GM12865 (cell line): ENCODE data around the gene TCF4.

ENCODE experiments used
- DNase-seq: peaks from one replicate; pipeline ENCODE4 v3.0.0; 2010; ENCODE audit warnings: low read depth
- H3K4me3 ChIP-seq: 2 replicates; pipeline ENCODE4 v1.5.1; 2011; ENCODE audit warnings: mild to moderate bottlenecking, low read depth, low read length, control low read depth
- TF ChIP-seq, protein P1 (sequence below): IDR thresholded peaks from 2 replicates; pipeline ENCODE4 v1.5.1; 2011; ENCODE audit warnings: low read length, control low read depth, low read depth, inconsistent platforms; ENCODE audit not compliant: insufficient read depth; ENCODE audit errors: missing control alignments

TCF4 gene

DNA sequence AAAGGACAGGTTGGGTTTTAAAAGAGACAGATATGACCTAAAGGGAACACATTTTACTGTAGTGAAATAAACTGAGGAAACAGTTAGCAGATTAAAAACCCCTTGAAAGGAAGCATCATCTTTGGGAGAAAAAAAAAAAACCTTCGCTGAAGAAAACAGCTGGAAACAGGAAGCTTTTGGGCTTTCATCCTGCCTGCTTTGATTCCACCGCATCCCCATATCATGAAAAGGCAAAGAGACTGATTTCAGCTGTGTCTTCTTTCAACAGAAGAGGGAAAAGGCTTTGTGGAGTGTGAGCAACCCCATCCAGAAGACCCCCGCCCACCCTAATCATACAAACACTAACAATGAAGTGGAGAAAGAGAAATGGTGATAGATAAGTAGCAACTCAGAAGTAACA lies 86.4 kb downstream of the TCF4 start:
- no peak for DNase-seq
- TF ChIP-seq, protein P1, sequence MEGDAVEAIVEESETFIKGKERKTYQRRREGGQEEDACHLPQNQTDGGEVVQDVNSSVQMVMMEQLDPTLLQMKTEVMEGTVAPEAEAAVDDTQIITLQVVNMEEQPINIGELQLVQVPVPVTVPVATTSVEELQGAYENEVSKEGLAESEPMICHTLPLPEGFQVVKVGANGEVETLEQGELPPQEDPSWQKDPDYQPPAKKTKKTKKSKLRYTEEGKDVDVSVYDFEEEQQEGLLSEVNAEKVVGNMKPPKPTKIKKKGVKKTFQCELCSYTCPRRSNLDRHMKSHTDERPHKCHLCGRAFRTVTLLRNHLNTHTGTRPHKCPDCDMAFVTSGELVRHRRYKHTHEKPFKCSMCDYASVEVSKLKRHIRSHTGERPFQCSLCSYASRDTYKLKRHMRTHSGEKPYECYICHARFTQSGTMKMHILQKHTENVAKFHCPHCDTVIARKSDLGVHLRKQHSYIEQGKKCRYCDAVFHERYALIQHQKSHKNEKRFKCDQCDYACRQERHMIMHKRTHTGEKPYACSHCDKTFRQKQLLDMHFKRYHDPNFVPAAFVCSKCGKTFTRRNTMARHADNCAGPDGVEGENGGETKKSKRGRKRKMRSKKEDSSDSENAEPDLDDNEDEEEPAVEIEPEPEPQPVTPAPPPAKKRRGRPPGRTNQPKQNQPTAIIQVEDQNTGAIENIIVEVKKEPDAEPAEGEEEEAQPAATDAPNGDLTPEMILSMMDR = no peak
- H3K4me3 ChIP-seq = no peak overlapping the region

DNA sequence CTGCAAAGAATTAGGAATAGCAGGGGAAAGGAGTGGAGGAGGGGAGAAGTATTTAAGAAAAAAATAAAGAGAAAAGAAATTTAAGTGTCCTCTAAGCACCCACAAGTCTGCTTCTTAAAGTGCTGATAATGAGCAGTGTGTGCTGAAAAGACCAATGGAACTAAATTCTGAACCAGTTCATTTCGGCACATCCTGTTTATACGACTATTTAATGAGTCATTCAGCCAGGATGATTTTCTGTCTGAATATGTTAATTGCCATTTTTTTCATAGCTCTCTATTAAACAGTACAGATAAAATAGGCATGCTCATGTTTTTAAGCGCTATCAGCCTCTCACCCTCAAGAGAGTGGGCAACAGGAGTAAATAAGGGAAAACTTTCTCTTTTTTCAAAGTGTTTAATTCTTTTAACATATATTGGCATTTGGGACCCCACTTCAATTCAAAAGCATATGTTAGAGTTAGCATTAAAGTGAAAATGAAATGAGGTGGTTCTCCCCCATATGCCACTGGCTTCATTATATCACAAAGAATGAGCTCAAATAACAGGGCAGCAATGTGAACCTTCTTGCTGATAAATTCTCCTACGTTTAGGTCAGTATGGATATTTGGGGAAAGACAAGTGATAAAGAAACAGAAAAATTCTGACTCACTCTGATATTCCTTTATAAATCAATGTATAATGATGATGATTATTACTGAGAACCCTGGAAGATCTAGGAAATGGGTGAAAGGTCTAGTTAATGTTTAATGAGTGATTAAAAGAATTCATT lies 87.5 kb downstream of the TCF4 start:
- no peak overlapping the region for H3K4me3 ChIP-seq
- TF ChIP-seq, protein P1 = no peak
- no peak for DNase-seq

DNA sequence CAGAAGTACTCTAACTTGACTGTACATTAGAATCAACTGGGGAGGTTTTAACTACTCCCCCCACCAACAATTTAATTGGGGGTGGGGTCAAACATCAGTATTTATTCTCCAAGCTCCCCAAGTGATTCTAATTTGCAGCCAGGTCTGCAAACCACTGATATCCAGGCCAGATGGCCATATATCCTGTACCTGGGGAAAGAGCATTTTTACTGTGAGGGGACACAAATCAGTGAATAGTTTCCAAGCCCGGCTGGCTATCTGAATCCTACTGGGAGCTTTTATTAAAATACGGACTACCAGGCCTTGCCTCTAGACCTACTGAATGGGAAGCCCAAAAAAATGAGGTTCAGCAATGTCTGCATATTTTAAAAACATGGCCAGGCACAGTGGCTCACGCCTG lies 88.5 kb downstream of the TCF4 start:
- no peak overlapping the region for H3K4me3 ChIP-seq
- no peak for DNase-seq
- TF ChIP-seq, protein P1 = no peak

DNA sequence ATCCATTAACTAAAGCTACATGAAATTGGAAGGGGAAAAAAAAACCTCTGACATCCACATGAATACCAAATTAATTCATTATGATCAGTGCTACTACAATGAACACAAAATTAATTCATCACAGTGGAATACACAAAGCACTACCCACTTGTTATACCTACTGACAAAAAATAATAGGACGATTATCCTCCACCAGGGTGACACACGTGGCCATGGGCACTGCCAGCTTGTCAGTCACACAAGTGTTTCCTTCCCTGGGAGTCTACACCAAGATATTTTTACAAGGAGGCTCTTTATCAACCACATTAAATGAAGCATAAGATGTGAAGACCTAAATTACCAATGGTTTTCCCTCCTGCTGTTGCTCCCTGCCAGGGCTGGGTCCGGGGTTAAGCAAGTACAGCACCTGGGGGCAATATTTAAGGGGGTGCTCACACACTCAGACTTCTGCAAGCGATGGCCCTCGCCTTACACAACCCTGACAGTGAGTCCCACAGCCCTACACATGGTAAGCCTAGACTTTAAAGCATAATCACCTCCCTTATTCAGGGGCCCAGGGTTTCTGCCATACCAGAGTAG lies 90.1 kb downstream of the TCF4 start:
- no peak overlapping the region for H3K4me3 ChIP-seq
- DNase-seq = no peak
- TF ChIP-seq, protein P1 = no peak

DNA sequence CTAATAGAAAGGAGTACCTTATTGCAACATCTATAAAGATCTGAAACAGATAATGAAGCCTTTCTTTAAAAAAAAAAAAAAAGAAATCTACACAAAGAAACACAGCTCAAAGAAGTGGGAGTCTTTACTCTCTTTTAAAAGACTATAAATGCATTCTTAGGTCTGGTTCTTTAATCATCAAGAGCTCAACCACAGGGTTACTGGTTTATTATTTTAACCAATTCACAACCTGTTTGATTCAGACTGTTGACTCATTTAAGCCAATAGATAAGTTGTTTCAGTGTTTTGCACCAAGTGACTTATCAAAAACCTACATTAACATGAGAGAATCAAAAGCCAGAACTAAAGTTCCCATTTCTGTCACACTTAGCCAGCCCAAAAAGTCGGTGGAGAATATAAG lies 93.1 kb downstream of the TCF4 start:
- no peak overlapping the region for H3K4me3 ChIP-seq
- DNase-seq = no peak
- TF ChIP-seq, protein P1 = no peak

DNA sequence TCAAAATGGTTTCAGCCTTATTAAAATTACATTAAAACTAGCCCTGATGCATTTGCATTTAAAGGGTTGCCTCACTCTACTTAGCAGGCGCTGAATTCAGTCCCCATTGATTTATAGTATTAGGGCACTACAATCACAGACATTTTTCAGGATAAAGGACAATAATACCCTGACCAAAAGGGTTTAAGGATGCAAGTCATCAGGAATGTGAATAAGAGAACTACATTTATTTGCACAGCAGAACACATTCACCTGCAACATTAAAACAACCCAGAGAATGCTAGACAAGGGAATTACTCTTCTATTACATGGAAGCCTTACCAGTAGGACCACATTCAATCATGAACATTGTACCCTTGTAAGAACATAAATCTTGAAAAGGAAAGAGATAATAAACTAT lies 93.6 kb downstream of the TCF4 start:
- no peak overlapping the region for H3K4me3 ChIP-seq
- TF ChIP-seq, protein P1 = no peak
- no peak for DNase-seq
